Activated T-cell treated with anti-CD3 and anti-CD28 coated beads for 48 hours (primary cell): ENCODE data around the gene ENOX1.

Experiments
- DNase-seq: peaks from one replicate; pipeline ENCODE4 v3.0.0-alpha.2; 2020; ENCODE audit warnings: low read depth

Gene ENOX1

GRCh38 chr13:43785650-43786471 is 911 bp downstream of the ENOX1 start:
- no peak for DNase-seq

GRCh38 chr13:43785261-43785649 is 1.5 kb downstream of the ENOX1 start:
- DNase-seq = no peak

DNA sequence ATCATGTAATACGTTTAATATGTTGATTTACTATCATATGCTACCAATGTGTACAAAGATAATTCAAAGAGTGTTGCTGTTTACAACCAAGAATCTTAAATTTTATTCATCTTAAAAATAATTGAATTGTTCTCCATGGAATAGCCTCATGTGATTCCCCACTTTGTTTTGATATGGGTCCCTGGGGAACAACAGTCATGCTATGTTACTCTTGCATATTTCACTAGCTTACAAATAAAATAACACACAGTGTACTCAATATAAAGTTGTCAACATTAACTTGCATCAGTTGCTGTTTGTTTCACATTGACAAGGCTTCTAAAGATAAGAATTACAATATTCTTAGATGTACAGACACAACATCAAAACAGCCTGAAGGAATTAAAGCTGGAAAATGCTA is 2.3 kb downstream of the ENOX1 start:
- no peak for DNase-seq

- no peak for DNase-seq
Measured at GRCh38 chr13:43783820-43784219, 3.0 kb downstream of the ENOX1 start.

- no peak for DNase-seq
Measured at GRCh38 chr13:43782686-43783085, 4.1 kb downstream of the ENOX1 start.

- no peak for DNase-seq
Measured at GRCh38 chr13:43780666-43781065, 6.1 kb downstream of the ENOX1 start.

GRCh38 chr13:43776501-43777079 is 10.2 kb downstream of the ENOX1 start:
- DNase-seq = no peak

DNA sequence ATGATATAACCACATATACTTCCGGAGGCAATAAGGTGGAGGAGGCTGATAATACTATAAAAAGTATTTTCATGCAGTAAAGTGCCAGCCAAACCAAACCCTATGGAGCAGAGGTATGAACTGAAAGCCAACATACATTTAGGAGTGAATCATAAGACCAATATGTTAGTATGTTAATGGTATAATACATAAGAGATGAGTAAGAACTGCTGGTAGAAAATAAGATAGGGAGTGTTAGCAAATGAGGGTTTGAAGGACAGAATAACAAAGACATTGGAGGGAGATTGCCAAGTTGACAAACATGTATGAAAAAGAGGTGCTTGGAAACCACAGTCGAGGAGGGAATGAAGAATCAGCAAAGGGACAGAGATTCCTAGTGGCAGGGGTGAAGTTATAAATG is 10.8 kb downstream of the ENOX1 start:
- DNase-seq = no peak

GRCh38 chr13:43773602-43774001 is 13.2 kb downstream of the ENOX1 start:
- no peak for DNase-seq

DNA sequence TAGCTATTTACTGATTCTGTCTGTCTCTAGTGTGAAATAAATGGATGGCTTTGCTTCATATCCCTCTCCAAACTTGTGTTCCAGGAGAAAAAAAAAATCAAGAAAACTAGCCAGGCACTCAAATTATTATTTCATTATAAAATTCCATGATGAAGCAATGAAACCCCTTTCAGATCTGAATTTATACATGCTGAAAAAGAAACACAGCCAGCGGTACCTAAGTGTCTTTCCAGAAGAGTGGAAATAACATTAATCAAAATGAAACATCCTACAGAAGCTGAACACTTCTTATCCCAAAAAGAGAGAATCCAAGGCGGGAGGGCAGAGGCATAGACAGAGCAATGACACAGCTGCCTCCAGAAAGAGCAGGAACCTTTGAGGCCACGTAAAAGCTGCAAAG is 15.9 kb downstream of the ENOX1 start:
- no peak for DNase-seq

DNA sequence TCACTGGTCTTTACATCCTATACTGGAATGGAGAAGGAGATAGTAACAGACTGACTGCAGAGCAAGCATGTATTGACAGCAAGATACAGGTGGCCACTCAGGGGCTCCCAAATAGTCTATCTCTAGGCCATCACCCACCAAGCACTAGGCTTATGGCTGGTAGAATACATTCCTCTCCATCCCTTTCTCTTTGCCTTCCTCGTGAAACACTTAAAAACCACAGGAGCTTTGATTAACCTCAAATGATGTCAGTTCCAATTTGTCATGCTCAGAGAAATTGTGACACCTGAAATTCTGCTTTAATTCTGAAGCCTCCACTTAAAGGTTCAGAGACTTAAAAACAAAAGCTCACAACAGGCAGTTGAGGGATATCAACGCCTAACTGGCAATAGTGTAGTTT is 17.2 kb downstream of the ENOX1 start:
- no peak for DNase-seq

DNA sequence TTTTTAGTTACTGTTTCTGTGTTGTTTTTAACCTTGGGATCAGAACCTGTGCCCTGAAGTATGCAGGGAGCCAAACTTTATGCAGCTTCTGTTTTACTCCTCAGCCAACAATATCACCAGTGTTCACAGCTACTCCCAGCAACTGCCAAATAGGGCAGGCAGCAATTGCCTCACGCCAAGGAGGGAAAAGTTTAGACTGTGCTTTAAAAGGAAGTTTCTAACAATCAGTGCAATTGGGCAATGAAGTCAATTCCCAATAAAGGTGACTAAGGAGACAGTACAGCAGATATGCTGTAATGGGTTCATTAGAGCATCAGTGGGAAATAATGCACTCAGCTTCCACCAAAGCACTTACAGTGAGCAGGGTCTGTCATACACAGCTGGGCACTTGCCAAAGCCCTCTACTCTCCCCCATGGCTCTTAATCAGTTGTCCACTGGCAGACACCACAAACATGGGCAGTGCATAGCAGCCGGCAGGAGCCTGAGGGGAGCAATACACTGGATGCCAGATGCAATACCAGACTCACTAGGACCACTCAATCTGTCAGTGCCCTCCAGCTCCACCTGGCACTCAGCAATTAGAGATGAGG is 19.3 kb downstream of the ENOX1 start:
- DNase-seq = no peak

- DNase-seq = no peak
Measured at GRCh38 chr13:43766725-43767124, 20.0 kb downstream of the ENOX1 start.

GRCh38 chr13:43764349-43764748 is 22.4 kb downstream of the ENOX1 start:
- no peak for DNase-seq

- DNase-seq = no peak
Measured at GRCh38 chr13:43763143-43763759, 23.5 kb downstream of the ENOX1 start.

DNA sequence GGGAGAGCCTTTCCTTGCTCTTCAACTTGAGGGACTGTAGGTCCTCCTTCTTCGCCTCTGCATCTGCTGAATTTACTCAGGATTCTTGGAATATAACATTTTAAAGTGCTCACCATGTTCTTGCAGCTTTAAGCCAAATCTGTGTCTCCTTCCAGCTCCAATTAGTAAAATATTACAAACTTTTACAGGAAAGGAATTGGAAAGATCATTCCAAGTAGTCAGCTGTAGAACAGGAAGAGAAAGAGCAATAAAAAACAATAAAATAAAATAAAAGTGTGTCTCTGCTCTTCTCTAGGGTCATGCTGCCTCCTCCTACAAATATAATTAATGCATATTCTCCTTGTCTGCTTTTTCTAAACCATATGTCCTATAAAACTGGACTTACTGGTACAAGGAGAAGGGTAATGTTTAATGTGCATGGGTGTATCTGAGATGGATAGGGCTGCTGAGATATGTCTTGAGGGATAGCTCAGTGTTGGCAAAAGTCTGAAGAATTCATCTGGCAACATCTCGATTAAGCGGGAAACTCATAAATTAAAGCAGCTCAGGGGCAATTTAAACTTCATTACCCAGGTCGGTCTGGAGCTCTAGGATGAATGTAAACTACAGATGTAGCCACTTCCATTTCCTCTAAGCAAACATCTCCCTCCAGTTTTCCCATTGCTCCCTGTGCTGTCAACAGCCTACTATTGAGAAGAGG is 25.0 kb downstream of the ENOX1 start:
- no peak for DNase-seq

DNA sequence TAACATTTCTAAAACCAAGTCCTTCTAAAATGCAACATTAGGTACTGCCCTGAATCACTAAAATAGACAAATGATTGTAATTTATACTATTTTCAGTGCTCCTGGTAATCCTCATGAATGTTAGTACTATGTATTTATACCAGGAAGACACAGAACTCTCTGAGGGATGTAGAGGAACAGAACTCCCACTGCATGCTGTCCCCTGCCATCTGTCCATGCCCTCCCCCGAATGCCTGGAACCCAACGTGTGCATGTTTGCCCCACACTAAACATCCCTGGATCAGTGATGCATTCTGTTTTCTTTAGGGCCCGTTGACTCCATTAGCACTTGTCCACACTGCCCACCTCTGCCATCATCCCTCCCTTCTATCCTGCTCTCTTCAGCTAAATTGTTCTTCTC is 26.5 kb downstream of the ENOX1 start:
- DNase-seq = no peak

GRCh38 chr13:43758834-43759233 is 27.9 kb downstream of the ENOX1 start:
- DNase-seq = no peak

GRCh38 chr13:43757266-43757665 is 29.5 kb downstream of the ENOX1 start:
- no peak for DNase-seq

DNA sequence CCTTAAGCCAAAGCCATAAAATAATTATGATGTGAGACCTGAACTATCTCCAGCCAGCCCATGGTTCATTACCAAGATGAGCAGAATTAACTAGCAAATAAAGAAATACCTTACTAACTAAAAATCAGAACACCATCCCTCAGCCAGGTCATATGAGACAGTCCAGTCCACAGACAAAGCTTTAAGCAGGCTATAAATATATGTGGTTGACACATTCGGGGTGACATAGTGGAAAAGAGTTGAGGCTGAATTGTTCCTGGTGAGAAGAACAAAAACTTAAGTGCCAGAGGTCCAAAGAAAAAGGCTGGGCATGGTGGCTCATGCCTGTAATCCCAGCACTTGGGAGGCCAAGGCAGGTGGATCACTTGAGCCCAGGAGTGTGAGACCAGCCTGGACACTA is 30.9 kb downstream of the ENOX1 start:
- DNase-seq = no peak

- no peak for DNase-seq
Measured at GRCh38 chr13:43751624-43752023, 35.1 kb downstream of the ENOX1 start.

- no peak for DNase-seq
Measured at GRCh38 chr13:43749503-43749902, 37.3 kb downstream of the ENOX1 start.
